HEK293T (cell line): ENCODE results near the gene DIO1.

Source experiments
- BHLHE40 ChIP-seq: fragments of 450-650 bp; IDR thresholded peaks from 2 replicates; pipeline ENCODE4 v1.6.1; 2016; ENCODE audit warnings: mild to moderate bottlenecking, moderate library complexity, borderline replicate concordance
- ELF4 ChIP-seq: fragments of 450-650 bp; IDR thresholded peaks from 2 replicates; pipeline ENCODE4 v1.6.1; 2017; ENCODE audit warnings: antibody characterized with exemption
- SUZ12 ChIP-seq: fragments of 450-650 bp; IDR thresholded peaks from 2 replicates; pipeline ENCODE4 v1.6.1; 2016; ENCODE audit warnings: mild to moderate bottlenecking

DNA sequence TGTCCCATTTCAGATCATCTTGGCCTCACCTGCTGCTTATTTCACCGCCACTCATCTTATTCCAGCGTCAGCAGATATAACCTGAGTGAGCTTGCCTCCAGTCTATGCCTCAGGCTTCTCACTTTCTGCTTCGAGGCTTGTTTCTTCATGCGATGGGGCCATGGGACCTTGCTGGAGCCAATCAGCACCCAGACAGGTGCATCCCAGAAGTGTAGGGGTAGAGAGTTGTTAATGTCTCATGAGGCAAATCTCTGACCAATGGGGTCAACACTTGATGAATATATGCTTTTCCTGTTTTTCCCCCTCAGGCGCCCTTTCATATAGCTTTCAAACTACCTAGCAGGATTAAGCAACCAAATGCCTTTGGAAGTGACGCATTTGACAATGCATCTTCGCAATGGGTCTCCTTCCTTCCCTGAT, 3.5 kb upstream of the DIO1 start:
- no peak for TF ChIP-seq BHLHE40
- TF ChIP-seq SUZ12 = no peak
- TF ChIP-seq ELF4 = no peak
